Measurements from ENCODE around the gene HTRA3. TPM values are rescaled to one million over a fixed set of nuclear protein-coding genes. Genes with fewer than 3 reads are reported as not detected.
A peak's percentile ranks its signal among the peaks of the same experiment; 100 is the strongest.

The HTRA3 gene
- polyA plus RNA-seq (ENCODE audit: insufficient read length in 4 of 4) = 10 to 100 TPM; 10.7 to 17.1 (median 12.4) TPM

DNA sequence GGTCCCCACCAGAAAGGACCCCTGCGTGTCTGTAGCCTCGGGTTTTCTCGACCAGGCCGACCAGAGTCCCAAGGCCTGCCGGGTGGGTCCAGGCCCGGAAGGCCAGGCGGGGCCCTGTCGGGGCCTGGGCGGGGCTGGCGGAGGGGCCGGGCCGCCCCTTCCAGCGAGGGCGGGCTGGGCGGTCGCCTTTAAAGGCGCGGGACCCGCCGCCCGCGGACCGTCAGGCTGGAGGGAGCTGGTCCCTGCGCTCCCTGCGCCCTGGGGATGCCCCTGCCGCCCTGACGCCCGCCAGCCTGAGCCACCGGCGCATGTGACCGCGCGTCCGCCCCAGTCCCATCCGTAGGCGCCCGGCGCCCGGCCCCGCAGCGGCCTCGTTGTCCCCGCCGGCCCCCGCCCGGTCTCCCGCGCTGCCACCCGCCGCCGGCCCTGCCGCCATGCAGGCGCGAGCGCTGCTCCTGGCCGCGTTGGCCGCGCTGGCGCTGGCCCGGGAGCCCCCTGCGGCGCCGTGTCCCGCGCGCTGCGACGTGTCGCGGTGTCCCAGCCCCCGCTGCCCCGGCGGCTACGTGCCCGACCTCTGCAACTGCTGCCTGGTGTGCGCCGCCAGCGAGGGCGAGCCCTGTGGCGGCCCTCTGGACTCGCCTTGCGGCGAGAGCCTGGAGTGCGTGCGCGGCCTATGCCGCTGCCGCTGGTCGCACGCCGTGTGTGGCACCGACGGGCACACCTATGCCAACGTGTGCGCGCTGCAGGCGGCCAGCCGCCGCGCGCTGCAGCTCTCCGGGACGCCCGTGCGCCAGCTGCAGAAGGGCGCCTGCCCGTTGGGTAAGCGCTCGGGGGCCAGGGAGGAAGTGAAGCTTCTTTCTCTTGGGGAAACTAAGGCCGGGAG, at the start of gene HTRA3:
HTRA3 (plus strand) TSS at position 220 of the 883 bp plus-strand sequence; CDS start at position 435, 215 bp downstream.
- DNase-seq (ENCODE audit: low read depth in 4 of 4, low spot score in 3 of 4) = no peak

DNA sequence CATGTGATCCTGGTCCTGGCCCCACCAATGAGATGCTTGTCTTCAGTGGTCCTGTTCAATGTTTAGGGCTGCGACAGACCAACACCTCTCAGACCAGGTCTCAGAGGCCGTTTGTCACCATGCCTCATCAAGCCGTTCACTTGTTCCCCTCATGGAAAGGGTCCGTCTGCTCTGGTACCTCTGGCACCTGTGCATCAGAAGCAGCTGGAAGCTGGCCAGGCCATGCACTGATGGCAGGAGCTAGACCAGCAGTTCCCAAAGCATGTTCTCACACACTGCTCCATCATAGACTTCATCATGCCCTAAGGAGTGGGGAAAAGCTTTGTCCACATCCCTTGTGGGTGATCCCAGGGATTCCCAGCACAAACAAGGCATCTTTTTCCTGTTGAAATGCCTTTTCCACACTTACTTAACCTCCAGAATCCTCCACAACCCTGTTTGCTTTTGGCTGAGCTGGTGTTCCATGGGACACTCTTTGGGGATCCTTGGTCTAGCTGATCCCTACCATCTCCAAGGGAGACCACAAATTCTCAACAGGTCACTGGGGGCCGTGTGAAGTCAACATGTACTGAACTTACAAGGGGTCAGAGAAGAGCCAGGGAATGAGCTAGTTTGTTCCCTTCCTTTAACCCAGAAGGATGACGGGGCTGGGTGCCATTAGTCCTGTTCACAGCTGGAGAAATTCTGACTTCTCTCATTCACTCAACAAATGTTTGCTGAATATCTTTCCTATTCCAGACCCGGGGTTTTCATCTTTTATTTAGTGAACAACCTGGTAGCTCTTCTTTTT, 48.7 kb upstream of the HTRA3 start:
- DNase-seq (ENCODE audit: low read depth in 4 of 4, low spot score in 3 of 4) = no peak

DNA sequence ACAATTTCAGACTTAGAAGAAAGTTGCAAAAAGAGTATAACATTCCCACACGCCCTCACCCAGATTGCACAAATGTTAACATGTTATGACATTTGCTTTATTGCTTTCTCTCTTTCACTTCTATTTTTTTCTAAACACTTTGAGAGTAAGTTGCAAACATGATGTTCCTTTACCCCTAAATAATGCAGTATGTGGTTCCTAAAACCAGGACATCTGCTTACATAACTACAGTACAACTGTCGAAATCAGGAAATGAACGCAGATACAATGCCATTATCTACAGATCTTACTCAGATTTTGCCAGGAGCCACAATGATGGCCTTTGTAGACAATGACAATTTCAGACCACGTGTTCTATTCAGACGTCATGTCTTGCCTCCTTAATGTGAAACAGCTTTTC, 48.1 kb upstream of the HTRA3 start:
- no peak for DNase-seq (ENCODE audit: low read depth in 4 of 4, low spot score in 3 of 4)

DNA sequence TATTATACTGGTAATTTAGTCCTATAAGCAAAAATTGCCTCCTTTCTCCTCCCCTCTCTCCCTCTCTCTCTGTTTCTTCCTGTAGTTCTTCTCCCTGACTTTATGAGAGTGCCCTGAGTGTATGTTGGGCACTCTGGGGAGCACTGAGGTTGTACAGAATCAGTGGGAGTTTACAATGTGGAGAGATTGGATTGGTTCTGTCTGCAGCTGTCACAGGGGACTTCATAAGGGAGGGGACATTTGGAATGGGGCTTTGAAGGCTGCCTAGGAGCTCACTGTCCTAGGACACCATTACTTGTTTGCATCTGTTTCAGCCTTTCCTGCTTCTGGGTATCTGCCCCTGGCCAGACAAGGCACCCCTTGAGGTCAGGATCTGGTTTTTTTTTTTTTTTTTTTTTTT, 47.6 kb upstream of the HTRA3 start:
- no peak for DNase-seq (ENCODE audit: low read depth in 4 of 4, low spot score in 3 of 4)

DNA sequence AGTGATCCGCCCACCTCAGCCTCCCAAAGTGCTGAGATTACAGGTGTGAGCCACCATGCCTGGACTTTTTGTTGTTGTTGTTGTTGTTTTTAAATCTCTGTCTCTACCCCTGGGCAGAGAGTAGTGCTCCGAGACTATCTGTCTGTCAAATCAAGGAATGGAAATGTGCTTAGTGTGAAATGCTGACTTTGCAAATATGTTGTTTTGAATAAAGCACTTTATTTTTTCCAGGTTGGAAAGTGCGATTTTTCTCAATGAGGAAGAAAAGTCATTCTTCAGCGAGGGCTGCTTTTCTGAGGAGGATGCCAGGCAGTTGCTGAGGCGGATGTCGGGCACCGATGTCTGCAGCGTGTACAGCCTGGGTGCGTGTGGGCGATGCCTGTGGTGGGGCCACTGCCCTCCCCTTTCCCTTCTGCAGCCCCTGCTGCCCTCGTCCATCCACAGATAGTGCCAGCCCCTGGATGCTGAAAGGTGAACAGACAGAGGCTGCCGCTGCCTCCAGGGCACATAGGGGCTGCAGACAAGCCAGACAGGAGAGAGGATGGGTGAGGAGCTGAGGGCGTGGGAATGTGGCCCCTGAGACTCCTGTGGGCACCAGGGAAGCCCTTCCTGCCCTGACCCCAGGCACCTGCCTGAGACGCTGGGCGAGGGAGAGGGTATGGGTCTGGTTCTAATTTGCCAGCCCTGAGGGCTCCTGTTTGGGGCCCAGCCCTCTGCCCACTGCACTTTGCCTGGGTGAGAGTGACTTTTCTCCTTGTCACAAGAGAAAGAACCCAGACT, 46.8 kb upstream of the HTRA3 start:
- DNase-seq (ENCODE audit: low read depth in 4 of 4, low spot score in 3 of 4) = no peak

DNA sequence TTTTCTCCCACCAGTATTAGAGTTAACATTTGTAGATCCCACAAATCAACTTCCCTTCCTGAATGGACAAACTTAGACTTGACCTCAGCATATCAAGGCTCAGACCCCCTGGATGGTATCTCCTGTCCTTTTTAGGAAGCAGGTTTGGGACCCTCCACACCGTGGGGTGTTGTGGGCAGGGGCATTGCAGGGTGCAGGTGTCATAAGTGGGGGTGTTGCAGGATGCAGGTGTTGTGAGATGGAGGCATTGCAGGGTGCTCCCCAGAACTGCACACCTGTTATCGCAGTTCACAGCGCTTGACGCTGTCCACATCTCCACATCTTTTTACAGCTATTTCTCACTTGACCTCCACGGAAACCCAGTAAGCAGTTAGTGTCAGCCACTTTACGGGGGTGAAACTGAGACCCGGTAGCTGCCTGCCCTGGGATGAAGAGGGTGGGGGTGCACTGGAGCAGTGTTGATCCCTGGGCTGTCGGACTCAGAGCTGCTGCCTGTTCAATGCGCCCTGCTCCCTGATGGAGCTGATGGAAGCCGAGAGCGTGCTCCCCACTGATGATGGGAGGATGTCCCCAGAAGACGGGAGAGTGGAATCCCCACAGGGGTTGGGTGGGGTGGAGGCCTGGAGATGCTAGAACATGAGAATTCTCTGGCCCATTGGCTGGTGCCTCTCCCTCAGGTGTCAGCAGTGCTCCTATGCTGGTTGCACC, 45.1 kb upstream of the HTRA3 start:
- no peak for DNase-seq (ENCODE audit: low read depth in 4 of 4, low spot score in 3 of 4)

DNA sequence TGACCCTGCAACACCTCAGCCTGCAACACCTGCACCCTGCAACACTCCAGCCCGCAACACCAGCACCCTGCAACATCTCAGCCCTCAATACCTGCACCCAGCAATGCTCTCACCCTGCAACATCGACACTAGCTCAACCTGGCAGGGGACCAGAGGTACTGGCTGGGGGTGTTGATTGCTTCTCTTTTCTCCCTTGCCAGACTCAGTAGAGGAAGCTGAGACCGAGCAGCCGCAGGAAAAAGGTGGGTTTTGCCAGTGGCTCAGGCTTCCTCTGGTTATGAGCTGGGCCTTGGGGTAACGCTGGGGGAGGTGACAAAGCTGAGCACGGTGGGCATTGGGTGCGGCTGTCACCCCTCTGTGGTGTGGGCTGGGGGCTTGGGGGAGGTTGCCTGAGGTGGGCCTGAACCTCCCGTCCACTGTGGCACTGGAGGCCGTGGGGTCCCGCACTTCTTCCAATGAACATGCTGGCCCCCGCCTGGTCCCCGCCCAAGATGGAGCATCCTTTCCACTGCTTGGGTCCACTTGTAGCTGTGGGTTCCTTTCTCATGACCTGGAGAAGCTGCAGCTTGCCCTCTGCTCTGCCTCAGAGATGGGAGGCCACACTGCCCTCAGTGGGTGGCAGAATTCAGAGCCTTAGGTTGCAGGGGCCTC, 44.5 kb upstream of the HTRA3 start:
- no peak for DNase-seq (ENCODE audit: low read depth in 4 of 4, low spot score in 3 of 4)

DNA sequence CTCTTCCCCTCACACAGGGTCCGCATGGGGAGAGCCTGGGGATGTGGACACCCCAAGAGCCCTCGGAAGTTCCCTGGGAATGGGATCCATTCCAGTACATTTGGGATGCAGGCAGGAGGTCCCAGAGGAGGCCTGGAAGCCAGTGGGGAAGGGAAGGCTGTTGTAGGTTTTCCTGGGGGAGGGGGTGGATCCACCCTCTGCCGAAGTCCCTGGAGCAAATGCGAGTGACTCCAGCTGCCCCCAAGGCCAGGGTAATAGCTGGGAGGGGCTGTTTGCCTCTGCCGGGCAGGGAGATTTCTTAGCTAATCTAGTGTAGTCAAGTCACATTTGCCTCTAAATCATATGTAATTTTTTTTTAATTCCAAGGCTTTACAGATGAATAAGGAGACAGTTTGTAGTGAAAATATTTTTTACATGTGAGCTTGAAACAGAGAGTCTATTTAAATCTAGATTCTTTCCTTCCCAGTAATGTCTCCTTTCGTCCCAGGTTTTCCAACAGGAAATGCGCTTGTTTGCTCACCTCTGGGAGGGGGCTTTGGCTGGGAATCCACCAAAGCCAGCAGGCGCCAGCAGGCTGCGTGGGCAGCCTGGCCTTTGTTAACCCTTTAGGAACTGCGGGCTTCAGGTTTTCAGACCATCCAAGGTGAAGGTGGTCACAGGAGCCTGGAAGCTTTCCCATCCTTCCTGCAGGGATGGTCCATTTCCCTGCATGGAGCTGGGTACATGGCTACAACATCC, 43.7 kb upstream of the HTRA3 start:
- peak in 1 of 4 donors; percentile 31 for DNase-seq (ENCODE audit: low read depth in 4 of 4, low spot score in 3 of 4)

DNA sequence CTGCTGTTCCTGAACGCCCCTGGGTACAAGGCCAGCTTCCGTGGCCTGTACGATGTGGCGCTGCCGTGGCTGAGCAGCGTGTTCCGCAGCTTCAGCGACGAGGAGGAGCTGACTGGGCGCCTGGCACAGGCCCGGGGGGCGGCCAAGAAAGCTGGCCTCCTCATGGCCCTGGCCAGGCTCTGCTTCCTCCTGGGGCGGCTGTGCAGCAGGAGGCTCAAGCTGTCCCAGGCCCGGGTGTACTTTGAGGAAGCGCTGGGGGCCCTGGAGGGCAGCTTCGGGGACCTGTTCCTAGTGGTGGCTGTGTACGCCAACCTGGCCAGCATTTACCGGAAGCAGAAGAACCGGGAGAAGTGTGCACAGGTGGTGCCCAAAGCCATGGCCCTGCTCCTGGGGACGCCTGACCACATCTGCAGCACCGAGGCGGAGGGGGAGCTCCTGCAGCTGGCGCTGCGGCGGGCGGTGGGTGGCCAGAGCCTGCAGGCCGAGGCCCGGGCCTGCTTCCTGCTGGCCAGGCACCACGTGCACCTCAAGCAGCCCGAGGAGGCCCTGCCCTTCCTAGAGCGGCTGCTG, 42.3 kb upstream of the HTRA3 start:
- no peak for DNase-seq (ENCODE audit: low read depth in 4 of 4, low spot score in 3 of 4)

DNA sequence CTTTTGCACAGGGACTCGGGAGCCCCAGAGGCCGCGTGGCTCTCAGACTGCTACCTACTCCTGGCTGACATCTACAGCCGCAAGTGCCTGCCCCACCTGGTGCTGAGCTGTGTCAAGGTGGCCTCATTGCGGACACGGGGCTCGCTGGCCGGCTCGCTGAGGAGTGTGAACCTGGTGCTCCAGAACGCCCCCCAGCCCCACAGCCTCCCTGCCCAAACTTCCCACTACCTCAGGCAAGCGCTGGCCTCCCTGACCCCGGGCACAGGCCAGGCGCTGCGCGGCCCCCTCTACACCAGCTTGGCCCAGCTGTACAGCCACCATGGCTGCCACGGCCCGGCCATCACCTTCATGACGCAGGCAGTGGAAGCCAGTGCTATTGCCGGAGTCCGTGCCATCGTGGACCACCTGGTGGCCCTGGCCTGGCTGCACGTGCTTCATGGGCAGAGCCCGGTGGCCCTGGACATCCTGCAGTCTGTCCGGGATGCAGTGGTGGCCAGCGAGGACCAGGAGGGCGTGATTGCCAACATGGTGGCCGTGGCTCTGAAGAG, 41.7 kb upstream of the HTRA3 start:
- DNase-seq (ENCODE audit: low read depth in 4 of 4, low spot score in 3 of 4) = no peak

DNA sequence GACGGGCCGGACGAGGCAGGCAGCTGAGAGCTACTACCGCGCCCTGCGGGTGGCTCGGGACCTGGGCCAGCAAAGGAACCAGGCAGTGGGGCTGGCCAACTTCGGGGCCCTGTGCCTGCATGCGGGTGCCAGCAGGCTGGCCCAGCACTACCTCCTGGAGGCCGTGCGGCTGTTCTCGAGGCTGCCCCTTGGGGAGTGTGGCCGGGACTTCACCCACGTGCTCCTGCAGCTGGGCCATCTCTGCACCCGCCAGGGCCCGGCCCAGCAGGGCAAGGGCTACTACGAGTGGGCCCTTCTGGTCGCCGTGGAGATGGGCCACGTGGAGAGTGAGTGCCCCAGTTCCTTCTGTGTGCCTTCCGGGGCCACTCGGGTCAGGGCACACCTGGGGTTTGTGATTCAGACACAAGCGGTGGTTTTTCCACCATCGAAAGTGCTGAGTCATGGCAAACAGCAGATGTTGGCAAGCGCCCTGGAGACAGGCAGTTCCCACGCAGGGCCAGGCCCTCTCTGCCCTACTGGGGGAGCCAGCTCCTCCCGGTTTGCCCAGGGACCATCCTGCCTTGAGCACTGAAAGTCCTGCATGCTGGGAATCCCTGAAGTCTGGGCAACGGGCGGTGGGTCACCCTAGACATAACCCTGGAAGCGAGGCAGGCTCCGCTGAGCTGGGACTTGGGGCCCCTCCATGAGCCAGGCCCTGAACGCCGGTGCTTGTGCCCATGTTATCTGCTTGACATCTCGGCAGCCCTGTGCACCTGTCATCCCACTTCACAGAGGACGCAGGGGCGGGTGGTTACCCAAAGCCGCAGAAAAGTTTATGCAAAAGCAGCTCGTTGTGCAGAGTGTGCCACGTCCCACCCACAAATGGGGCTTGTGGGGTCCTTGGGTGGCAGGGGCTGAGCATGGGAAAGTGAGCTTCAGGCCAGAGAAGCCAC, 41.0 kb upstream of the HTRA3 start:
- DNase-seq (ENCODE audit: low read depth in 4 of 4, low spot score in 3 of 4) = no peak

DNA sequence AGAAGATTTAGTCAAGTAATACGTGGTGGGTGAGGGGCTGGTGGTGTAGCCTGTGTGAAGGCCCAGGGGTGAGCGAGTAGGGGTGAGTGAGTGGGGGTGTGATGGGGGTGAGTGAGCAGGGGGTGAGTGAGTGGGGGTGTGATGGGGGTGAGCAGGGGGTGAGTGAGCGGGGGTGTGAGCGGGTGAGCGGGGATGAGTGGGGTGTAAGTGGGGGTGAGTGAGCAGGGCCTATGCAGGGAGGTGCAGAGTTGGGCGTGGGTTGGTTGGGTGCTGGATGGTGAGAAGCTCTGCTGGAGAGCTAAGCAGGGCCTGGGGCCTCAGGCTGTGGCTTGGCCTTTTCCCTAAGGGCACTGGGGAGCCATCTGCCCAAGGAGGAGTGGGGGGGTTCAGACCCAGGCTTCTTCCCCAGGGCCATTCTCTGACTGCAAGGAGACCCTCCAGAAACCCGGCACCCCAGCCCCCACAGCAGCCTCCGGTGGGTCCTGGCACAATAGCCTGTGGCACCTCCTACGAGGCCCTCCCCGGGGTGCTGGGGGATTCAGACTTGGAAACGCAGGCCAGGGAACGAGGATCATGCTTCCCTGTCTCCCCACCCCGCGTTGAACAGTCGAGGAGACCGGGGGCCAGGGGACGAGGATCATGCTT, 40.1 kb upstream of the HTRA3 start:
- DNase-seq (ENCODE audit: low read depth in 4 of 4, low spot score in 3 of 4) = no peak

DNA sequence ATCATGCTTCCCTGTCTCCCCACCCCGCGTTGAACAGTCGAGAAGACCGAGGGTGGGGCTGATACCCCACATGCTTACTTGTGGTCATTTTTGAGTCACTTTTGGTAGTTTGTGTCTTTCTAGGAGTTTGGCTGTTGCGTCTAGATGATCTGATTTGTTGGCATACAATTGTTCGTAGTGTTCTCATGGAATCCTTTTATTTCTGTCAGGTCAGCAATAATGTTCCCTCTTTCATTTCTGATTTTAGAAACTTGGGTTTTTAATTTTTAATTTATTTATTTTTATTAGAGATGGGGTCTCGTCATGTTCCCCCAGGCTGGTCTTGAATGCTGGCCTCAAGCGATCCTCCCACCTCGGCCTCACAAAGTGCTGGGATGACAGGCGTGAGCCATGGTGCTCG, 39.5 kb upstream of the HTRA3 start:
- DNase-seq (ENCODE audit: low read depth in 4 of 4, low spot score in 3 of 4) = no peak

DNA sequence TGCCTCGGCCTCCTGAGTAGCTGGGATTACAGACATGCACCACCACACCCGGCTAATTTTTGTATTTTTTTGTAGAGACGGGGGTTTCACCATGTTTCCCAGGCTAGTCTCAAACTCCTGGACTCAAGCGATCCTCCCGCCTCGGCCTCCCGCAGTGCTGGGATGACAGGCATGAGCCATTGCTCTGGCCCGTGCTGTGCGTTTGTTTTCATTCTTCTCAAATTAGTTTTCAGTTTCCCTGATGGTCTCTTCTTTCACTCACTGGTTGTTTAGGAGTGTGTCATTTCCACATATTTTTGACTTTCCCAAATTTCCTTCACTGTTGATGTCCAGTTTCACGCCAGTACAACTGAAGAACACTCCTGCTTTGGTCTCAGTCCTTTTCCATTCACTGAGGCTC, 38.7 kb upstream of the HTRA3 start:
- DNase-seq (ENCODE audit: low read depth in 4 of 4, low spot score in 3 of 4) = no peak

DNA sequence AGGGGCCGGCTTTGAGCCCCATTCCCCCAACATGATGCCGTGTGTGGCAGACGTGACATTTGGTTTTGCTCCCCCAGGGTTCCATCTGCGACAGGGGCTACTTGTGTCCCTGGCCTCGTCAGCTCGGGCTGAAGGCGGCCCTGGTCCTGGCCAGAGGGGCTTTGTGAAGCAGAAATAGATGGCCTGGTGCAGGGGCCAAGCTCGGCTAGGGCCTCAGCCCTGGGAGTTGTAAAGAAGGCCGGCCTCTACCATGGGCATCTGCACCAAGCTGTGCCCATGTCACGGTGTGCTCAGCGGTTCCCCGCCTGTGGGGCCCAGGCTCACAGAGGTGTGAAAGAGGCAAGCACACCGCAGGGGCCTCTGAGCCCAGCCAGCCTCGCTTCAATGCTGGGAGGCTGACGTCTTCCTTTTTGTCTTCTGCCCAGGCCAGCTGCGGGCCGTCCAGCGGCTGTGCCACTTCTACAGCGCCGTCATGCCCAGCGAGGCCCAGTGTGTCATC, 38.0 kb upstream of the HTRA3 start:
- DNase-seq (ENCODE audit: low read depth in 4 of 4, low spot score in 3 of 4) = no peak

DNA sequence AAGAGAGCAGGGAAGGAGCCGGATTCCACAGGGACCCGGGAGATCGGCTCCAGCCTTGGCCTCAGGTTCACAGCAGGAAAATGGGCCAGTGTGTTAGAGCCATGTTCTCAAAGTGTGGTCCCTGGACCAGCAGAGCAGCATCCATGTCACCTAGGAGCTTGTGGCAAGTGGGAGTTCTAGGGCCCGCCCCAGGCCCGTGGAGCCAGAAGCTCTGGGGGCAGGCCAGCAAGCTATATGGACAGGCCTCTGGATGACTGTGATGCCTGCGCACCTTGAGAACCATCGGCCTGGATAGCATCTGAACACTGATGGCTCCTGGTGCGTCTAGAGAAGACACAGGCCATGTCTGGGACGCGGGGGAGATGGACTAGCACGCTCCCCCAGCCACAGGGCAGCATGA, 36.8 kb upstream of the HTRA3 start:
- DNase-seq (ENCODE audit: low read depth in 4 of 4, low spot score in 3 of 4) = no peak

Measured in right renal pelvis (tissue), 4 donors.